Activated CD4-positive, CD25-positive, alpha-beta regulatory T cell treated with anti-CD3 and anti-CD28 coated beads, Interleukin-2, amount 50 U/mL, for 24 hours (primary cell): ENCODE results near the gene TTC19.
"Not testable (repeated sequence)": the region's sequence is repeated elsewhere in the genome, so short reads cannot be mapped to it uniquely, and the experiment has no call there.

Experiments used
- ATAC-seq, 2 donors: fragments of 150-1000 bp; cut with Tn5 transposase; one replicate each; pipeline ENCODE4 v1.10.0; 2021; ENCODE audit warnings: mild to moderate bottlenecking in 1 of 2, moderate library complexity in 1 of 2

Gene TTC19

DNA sequence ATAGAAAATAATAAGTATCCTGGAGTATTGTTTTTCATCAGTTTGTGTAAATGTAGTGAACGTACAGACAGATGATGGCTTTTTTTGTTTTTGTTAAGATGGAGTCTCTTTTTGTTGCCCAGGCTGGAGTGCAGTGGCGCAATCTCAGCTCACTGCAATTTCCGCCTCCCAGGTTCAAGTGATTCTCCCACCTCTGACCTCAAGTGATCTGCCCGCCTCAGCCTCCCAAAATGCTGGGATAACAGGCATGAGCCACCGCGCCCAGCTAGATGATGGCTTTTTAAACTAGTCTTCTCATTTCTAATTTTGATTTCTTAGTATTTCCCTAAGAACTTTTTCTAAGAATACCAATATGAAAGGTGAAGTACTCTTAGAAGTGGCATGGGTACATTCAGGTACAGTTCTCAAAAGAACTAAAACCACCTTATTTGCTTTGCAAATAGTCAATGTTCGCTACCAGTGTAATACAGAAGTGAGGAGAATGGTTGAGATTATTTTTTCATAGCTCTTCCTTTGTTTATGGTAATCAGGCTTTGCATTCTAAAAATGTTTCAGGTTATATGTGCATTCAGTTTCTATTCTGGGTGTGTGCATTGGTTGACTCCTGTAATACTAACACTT is 34.2 kb downstream of the TTC19 start:
- no peak for ATAC-seq

DNA sequence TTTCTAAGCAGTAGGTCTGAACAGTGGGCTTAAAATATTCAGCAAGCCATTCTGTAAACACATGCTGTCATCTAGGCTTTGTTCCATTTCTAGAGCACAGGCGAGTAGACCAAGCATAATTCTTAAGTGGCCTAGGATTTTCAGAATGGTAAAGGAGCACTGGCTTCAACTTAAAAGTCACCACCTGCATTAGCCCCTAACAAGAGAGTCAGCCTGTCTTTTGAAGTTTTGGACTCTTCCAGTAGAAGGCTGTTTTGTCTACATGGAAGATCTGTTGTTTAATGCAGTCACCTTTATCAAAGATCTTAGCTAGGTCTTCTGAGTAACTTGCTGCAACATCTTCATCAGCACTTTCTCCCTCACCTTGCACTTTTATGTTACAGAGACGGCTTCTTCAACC is 36.6 kb downstream of the TTC19 start:
- ATAC-seq = no peak

DNA sequence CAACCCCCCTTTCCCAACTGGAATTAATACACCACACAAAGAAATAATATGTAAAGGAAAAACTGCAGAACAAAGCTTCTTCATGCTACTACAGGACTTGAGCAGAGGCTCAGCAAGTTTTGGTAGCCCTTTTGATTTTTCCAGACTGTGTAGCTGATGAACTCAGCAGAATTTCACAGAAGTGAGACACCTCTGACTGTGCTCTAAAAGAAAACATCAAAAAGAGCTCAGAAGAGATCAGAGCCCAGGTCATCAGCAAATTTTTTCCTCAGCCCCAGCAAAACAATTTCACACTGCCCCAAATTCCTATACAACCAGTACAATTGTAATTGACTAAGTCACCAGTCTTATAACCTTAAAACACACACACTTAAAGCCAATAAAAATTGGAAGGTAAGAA is 38.0 kb downstream of the TTC19 start:
- peak in 1 of 2 donors; percentile 35 for ATAC-seq

DNA sequence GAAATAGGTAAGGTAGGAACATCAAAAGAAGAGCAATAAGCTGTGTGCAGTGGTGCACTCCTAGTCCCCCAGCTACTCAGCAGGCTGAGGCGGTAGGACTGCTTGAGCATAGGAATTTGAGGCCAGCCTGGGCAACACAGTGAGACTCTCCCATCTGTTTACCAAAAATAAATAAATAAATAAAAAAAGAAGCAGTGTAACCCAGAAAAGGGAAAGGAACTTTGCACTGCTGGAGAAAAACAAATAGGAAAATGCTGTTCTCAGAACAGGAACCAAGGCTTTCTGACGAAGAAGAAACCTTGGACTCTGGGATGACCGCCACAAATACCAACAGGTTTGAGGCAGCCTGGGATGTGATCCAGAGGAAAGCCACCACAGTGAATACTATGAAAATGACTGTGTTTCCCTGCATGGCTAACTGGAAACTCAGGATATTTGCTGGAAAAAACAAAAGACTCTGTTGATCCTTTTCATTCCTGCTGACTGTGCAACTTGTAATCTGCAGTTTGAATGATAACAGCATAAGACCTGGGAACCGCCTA is 41.2 kb downstream of the TTC19 start:
- no peak for ATAC-seq

DNA sequence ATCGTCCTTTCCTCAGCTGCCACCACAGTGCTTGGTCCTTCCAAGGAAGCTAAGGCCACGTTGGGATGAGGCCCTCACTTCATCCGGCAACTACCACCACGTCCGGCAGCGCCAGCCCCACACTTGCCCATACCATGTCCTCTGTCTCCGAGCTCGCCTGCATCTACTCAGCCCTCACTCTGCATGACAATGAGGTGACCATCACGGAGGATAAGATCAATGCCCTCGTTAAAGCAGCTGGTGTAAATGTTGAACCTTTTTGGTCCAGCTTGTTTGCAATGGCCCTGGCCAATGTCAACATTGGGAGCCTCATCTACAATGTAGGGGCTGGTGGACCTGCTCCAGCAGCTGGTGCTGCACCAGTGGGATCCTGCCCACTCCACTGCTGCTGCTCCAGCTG is 44.9 kb downstream of the TTC19 start:
- ATAC-seq = no peak

DNA sequence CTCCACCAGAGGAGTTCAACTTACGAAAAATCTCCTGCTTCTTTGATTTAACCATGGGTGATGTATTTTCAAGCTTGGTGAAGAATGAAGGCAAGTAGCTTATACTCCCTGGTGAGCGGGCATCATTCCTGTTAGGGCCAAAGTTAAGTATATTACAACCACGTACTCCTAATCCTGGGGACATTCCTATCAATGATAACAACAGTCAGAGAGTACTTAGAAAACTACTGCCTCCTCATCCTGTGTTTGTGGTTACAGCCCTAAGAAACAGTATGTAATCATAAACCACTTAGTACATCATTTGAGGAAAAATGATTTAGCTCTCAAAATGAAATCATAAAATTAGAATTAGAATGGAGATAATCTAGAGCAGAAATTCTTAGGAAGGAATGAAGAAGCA is 47.3 kb downstream of the TTC19 start:
- no peak for ATAC-seq

DNA sequence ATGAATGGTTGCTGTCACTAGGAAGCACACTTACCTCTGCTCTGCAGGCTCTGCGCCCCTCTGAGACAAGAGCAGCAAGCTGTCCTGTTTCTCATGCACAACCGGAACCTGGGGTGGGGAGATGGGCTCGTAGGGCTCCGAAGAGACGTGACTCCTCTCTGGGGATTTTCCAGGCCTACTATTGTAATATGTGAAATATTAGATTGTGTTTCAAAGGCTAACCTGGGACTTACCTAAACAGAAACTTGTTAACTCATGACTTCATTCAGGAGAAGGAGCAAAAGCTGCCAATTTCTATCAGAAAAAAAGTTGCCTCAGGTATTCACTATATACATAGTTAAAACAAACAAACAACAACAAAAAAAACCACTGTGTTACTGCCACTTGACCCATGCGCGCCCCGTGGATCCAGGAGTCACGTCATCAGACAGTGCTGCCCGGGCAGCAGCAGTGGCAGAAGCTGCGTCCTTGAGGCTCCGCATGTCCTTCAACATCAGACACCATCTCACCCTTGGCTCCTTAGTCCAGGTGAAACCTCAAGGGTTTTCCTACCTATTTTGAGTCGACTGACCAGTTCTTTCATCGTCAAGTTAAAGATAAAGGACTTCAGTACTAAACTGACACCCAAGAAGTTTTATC is 49.3 kb downstream of the TTC19 start:
- ATAC-seq = no peak

DNA sequence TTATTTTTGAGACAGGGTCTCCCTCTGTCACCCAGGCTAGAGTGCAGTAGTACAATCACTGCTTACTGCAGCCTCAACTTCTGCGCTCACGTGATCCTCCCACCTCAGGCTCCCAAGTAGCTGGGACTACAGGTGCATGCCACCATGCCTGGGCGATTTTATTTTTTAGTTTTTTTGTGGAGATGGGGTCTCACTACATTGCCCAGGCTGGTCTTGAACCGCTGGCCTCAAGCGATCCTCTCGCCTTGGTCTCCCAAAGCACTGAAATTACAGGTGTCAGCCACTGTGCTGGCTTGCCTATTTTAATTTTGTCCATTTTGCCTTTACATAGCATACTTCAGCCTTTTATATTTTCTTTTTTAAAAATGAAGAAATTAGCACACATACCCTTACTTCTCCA is 51.2 kb downstream of the TTC19 start:
- no peak for ATAC-seq

DNA sequence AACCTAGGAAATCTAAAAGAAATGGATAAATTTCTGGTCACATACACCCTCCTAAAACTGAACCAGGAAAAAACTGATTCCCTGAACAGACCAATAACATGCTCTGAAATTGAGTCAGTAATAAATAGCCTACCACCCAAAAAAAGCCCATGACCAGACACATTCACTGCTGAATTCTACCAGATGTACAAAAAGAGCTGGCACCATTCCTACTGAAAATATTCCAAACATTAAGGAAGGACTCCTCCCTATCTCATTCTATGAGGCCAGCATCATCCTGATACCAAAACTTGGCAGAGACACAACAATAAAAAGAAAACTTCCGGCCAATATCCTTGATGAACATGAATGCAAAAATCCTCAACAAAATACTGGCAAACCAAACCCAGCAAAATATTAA is 52.9 kb downstream of the TTC19 start:
- no peak for ATAC-seq

DNA sequence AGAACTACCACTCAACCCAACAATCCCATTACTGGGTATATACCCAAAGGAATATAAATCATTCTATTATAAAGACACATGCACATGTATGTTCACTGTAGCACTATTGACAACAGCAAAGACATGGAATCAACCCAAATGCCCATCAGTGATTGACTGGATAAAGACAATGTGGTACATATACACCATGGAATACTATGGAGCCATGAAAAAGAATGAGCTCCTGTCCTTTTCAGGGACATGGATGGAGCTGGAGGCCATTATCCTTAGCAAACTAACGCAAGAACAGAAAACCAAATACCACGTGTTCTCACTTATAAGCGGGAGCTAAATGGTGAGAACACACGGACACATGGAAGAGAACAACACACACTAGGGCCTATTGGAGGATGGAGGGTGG is 55.5 kb downstream of the TTC19 start:
- ATAC-seq = not testable (repeated sequence)

DNA sequence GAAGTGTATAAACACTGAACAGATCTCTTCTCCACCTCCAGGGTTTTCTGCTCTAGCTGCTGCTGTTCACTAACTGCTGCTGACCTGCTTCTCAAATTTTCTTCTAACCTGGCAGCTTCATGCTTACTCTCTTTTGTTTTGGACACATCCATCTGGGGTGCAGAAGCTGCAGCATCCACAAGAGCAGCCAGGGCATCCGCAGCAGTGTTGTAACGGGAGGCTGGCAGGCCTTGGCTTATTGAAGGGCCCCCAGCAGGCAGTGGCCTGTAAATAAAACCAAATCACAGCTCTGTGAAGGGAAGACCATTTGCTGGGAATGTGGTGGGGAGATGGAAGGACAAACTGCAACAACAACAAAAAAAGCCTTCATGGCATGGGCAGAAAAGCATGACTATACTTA is 62.0 kb downstream of the TTC19 start:
- ATAC-seq = no peak

DNA sequence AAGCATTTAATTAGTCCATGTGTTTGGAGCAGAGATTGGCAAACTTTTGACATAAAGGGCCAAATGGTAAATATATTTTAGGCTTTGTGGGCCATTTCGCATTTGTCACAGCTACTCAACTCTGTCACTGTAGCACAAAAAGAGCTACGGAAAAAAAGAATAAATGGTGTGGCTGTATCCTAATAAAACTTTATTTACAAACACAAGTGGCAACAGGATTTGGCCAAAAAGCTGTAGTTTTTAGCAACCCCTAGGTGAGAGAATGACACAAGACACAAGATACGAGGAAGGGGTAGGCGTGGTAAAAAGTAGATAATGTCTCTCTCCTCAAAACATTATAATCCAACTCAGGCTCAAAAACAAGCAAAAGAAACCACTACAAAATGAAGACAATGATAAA is 66.5 kb downstream of the TTC19 start:
- ATAC-seq = no peak

DNA sequence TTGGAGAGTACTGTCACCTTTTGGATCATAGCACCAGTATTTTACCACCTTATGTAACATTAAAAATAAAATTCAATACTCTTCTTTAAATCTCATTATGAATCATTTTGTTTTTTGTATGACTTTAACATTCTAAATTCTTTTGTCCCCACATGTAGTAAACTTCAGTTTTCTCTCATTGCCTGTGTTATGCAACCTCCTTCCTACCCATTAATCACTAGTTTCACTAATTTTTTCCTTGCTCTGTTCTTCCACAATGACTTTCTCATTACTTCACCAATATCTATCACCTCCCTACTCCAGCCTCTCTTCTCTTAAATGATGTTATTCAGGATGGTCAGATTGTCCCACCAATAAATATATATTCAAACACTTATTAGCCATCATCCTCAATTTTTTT is 68.7 kb downstream of the TTC19 start:
- ATAC-seq = peak in 1 of 2 donors; percentile 53

DNA sequence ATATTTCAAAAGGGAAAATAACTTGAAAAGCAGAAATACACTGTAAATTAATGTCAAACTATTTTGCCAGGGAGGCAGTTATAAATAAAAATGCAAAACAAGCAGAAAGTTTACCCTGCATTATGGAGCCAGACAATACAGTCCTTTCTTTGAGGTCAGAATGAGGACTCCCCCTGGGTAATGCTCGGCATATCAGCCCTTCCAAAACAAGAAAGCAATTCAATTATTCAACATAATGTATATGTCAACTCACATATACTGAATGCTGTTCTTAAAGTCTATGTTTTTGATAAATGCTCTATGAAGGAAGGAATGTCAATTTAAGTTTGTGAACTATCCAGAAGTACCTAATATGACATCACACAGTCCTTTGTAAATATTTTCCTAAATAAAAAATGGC is 72.4 kb downstream of the TTC19 start:
- ATAC-seq = no peak

DNA sequence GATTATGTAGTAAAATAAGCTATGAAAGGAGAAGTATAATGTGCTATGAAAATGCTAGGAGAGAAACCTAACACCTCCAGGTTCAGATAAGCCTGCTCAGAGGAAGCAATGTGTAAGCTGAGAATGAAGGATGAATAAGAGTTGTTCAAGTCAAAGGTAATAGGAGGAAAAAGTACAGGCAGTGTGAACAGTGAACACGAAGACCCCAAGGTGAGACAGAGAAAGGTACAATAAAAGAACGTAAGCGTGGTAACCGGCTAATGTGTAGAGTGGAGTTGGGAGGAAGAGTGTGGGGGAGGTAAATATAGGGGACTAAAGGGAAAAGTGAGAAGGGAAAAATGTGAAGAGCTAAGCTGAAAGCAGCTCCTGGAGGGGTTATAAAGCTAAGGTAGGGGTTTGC is 74.2 kb downstream of the TTC19 start:
- ATAC-seq = no peak

DNA sequence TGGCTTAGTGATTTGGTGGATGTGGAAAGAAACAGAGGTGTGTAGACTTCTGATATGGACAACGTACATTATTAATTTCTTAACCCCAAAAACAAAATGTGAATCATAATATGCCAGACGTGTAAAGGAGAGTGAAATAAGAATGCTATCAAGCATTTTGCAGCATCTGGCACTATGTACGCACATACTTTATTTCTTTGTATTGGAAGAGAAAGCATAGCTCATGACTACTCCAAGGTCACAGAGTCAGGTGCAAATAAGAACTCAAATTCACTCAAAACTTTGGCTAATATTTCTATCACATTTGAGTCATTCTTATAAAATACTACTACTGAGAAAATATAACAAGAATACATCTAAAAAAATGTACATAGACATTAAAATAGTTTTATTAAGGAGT is 74.8 kb downstream of the TTC19 start:
- ATAC-seq = no peak

DNA sequence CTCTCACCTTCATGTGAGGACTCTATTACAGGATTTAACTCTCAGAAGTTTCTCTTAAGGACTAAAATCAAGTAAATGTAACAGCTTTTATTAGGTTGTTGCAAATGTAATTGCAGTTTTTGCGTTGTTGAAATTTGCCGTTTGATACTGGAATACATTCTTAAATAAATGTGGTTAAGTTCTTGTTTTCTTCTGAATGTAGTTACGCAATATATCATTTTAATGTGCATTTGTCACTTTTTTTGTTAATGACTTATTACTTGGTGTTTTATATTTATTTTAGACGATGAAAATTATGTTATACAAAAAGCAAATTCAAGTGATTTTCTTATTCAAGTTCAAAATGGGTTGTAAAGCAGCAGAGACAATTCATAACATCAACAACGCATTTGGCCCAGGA is 76.3 kb downstream of the TTC19 start:
- no peak for ATAC-seq
